Panc1 (cell line): ENCODE results near the gene SORBS1. TPM values are rescaled to one million over a fixed set of nuclear protein-coding genes. Genes with fewer than 3 reads are reported as not detected.

Source experiments
- ATAC-seq: fragments of 200-7000 bp; cut with Tn5 transposase; 2 replicates; pipeline ENCODE4 v1.9.1; 2020; ENCODE audit warnings: mild to moderate bottlenecking, moderate library complexity
- BruUV-seq: library from RNA; stranded (reverse); fragments of 400-500 nt; replicated peaks from 2 replicates; lab custom pipeline; 2021; lab: Mats Ljungman, UMichigan
- CTCF ChIA-PET: fragments of 300-600 bp; sonication (Branson Sonifier 250); formaldehyde crosslinking; loops from one replicate; lab custom pipeline; 2022; ENCODE audit warnings: antibody characterized with exemption; lab: Charles Lee
- POLR2A ChIA-PET: fragments of 300-600 bp; sonication (Branson Sonifier 250); formaldehyde crosslinking; loops from one replicate; lab custom pipeline; 2022; ENCODE audit warnings: antibody characterized with exemption; lab: Charles Lee
- DNase-seq: peaks from one replicate; pipeline ENCODE4 v3.0.0-alpha.2; 2010; ENCODE audit warnings: low read depth, low spot score
- H3K27ac ChIP-seq: 2 replicates; pipeline ENCODE4 v1.5.1; 2011; ENCODE audit warnings: mild to moderate bottlenecking, low read length, inconsistent platforms
- H3K27me3 ChIP-seq: fragments of 200-500 bp; sonication (Bioruptor generic); 2 replicates; pipeline ENCODE4 v1.6.0; 2014; ENCODE audit warnings: low read length, inconsistent platforms; ENCODE audit not compliant: control insufficient read depth, insufficient read depth
- H3K36me3 ChIP-seq: fragments of 200-500 bp; sonication (Bioruptor generic); 2 replicates; pipeline ENCODE4 v1.5.1; 2014; ENCODE audit warnings: inconsistent platforms, mild to moderate bottlenecking, low read length, moderate library complexity; ENCODE audit not compliant: control insufficient read depth, insufficient read depth
- H3K4me1 ChIP-seq: 2 replicates; pipeline ENCODE4 v1.5.1; 2011; ENCODE audit warnings: inconsistent platforms, mild to moderate bottlenecking, low read length, moderate library complexity; ENCODE audit not compliant: control insufficient read depth, insufficient read depth
- H3K4me3 ChIP-seq, 2 experiments: 2 replicates each; pipeline ENCODE4 v1.5.1; 2011 to 2012; ENCODE audit warnings: low read depth in 2 of 2, low read length in 2 of 2, mild to moderate bottlenecking in 2 of 2, inconsistent platforms in 1 of 2, moderate library complexity in 1 of 2
- H3K9me3 ChIP-seq: fragments of 200-500 bp; sonication (Bioruptor generic); 2 replicates; pipeline ENCODE4 v1.5.1; 2014; ENCODE audit warnings: low read depth, mild to moderate bottlenecking, inconsistent platforms, low read length, moderate library complexity; ENCODE audit not compliant: control insufficient read depth, insufficient read depth
- POLR2AphosphoS5 ChIP-seq: IDR thresholded peaks from 2 replicates; pipeline ENCODE4 v1.6.1; 2012; ENCODE audit warnings: mild to moderate bottlenecking, low read depth, low read length, moderate library complexity
- SIN3A ChIP-seq: IDR thresholded peaks from 2 replicates; pipeline ENCODE4 v1.6.1; 2012; ENCODE audit warnings: low read depth, mild to moderate bottlenecking, low read length, moderate library complexity, borderline replicate concordance; ENCODE audit not compliant: insufficient read depth
- TCF7L2 ChIP-seq: IDR thresholded peaks from 2 replicates; pipeline ENCODE4 v1.6.1; 2011; ENCODE audit warnings: mild to moderate bottlenecking, low read depth, low read length, inconsistent platforms
- in situ Hi-C: cut with HindIII; loops from 2 replicates; pipeline ENCODE4 v1.10.0; 2016; ENCODE audit warnings: low sequenced_read_pairs, low pct_unique_long_range_greater_than_20kb
- intact Hi-C: fragments of 100-400 bp; cut with micrococcal nuclease; formaldehyde crosslinking; loops from one replicate; pipeline ENCODE4 v1.10.0; 2022; ENCODE audit not compliant: unreplicated experiment
- total RNA-seq: library from RNA; stranded (reverse); gene quantifications from one replicate; pipeline ENCODE4 v1.2.1, GENCODE V29; 2021; ENCODE audit not compliant: unreplicated experiment
- TF ChIP-seq, protein P1 (sequence below): fragments of 450-650 bp; IDR thresholded peaks from 2 replicates; pipeline ENCODE4 v1.5.1; 2017; ENCODE audit warnings: mild to moderate bottlenecking
- TF ChIP-seq, protein P2 (sequence below), 2 experiments: IDR thresholded peaks; 2 replicates each; pipeline ENCODE4 v1.6.1; 2011 to 2012; ENCODE audit warnings: low read depth in 2 of 2, control low read depth in 1 of 2, low read length in 1 of 2, mild to moderate bottlenecking in 1 of 2, moderate library complexity in 1 of 2; ENCODE audit not compliant: insufficient read depth in 1 of 2

SORBS1 gene
- total RNA-seq, 1 experiment from 2014 or later = 29.4 TPM

DNA sequence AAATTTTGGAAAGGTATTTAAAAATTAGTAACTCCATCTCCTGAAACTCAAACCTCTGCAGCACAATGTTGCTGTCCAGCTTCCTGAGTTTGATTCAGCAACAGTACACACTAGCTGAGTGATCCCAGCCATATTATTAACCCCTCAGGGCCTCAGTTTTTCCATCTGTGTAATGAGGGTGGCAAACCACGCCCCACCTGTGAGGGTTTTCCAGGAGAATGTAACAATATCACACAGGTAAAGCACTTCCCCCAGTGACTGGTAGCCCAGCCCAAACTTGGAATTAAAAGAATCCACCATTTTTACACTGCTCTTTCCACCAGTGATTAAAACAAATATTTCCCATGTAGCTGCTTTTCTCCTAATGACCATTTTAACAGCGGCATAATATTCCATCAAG, 122.4 kb downstream of the SORBS1 start:
- Histone ChIP-seq H3K27me3 (no peaks in the 10 kb centered on the region), H3K27ac (no peak overlapping the region), H3K4me1 (peaks cover 8% of the 10 kb centered on the region; the same call in 1 of the 2 replicates), H3K36me3 (no peaks in the 10 kb centered on the region), H3K4me3 (no peak overlapping the region), H3K9me3 (no peaks in the 10 kb centered on the region)
- BruUV-seq = no TSS peak
- ATAC-seq = no peak
- in situ Hi-C loops = no loop called here
- ChIA-PET CTCF (interaction anchor here (1.3 kb wide), 1 partner anchor 8 kb away, joined by 5 read pairs; no protein-coding TSS in a partner anchor), POLR2A (interaction anchor here (0.6 kb wide), 2 partner anchors 234 to 670 kb away, joined by 3 to 5 read pairs; no protein-coding TSS in a partner anchor)
- no peak for TF ChIP-seq TCF7L2
- TF ChIP-seq, protein P1, sequence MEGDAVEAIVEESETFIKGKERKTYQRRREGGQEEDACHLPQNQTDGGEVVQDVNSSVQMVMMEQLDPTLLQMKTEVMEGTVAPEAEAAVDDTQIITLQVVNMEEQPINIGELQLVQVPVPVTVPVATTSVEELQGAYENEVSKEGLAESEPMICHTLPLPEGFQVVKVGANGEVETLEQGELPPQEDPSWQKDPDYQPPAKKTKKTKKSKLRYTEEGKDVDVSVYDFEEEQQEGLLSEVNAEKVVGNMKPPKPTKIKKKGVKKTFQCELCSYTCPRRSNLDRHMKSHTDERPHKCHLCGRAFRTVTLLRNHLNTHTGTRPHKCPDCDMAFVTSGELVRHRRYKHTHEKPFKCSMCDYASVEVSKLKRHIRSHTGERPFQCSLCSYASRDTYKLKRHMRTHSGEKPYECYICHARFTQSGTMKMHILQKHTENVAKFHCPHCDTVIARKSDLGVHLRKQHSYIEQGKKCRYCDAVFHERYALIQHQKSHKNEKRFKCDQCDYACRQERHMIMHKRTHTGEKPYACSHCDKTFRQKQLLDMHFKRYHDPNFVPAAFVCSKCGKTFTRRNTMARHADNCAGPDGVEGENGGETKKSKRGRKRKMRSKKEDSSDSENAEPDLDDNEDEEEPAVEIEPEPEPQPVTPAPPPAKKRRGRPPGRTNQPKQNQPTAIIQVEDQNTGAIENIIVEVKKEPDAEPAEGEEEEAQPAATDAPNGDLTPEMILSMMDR = no peak
- no peak for TF ChIP-seq POLR2AphosphoS5
- no peak for TF ChIP-seq SIN3A
- TF ChIP-seq, protein P2, sequence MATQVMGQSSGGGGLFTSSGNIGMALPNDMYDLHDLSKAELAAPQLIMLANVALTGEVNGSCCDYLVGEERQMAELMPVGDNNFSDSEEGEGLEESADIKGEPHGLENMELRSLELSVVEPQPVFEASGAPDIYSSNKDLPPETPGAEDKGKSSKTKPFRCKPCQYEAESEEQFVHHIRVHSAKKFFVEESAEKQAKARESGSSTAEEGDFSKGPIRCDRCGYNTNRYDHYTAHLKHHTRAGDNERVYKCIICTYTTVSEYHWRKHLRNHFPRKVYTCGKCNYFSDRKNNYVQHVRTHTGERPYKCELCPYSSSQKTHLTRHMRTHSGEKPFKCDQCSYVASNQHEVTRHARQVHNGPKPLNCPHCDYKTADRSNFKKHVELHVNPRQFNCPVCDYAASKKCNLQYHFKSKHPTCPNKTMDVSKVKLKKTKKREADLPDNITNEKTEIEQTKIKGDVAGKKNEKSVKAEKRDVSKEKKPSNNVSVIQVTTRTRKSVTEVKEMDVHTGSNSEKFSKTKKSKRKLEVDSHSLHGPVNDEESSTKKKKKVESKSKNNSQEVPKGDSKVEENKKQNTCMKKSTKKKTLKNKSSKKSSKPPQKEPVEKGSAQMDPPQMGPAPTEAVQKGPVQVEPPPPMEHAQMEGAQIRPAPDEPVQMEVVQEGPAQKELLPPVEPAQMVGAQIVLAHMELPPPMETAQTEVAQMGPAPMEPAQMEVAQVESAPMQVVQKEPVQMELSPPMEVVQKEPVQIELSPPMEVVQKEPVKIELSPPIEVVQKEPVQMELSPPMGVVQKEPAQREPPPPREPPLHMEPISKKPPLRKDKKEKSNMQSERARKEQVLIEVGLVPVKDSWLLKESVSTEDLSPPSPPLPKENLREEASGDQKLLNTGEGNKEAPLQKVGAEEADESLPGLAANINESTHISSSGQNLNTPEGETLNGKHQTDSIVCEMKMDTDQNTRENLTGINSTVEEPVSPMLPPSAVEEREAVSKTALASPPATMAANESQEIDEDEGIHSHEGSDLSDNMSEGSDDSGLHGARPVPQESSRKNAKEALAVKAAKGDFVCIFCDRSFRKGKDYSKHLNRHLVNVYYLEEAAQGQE (IDR thresholded peaks at IDR 0.05; ENCODE audit: insufficient read depth in 1 of 2, low read depth in 2 of 2, low read length in 1 of 2) = no peak
- DNase-seq = no peak
- intact Hi-C loops = no loop called here

DNA sequence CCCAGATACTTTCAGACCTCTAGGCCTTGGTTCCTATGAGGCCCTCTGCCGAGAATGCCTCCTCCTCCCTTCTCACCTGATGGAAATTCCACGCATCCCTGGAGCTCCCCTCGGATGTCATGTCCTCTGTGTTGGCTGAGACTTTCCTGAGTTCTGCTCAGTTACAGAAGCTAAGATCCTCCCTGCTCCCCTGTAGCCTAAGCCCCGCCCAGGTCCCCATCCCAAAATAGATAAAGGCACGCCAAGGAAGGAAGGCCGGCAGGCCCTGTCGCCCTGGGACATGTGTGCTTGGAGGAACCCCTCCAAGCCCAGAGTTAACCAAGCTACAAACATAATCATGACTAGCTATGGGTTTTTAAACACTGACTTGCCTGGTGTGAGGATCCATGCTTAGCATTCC, 123.5 kb downstream of the SORBS1 start:
- no TSS peak for BruUV-seq
- ATAC-seq = no peak
- TF ChIP-seq, protein P1 = no peak
- TF ChIP-seq, protein P2 (IDR thresholded peaks at IDR 0.05; ENCODE audit: insufficient read depth in 1 of 2, low read depth in 2 of 2, low read length in 1 of 2) = no peak
- TF ChIP-seq SIN3A = no peak
- no peak for TF ChIP-seq TCF7L2
- TF ChIP-seq POLR2AphosphoS5 = no peak
- in situ Hi-C loops = no loop called here
- Histone ChIP-seq H3K4me3 (no peak overlapping the region), H3K27ac (no peak overlapping the region), H3K9me3 (no peaks in the 10 kb centered on the region), H3K36me3 (no peaks in the 10 kb centered on the region), H3K27me3 (no peaks in the 10 kb centered on the region), H3K4me1 (peaks cover 8% of the 10 kb centered on the region; the same call in 1 of the 2 replicates)
- POLR2A ChIA-PET = no interaction called here
- CTCF ChIA-PET = interaction anchor here (0.6 kb wide), 1 partner anchor 162 kb away, joined by 3 read pairs; no protein-coding TSS in a partner anchor
- intact Hi-C loops = no loop called here
- no peak for DNase-seq
